ENCODE data around the gene UBE3B. TPM values are rescaled to one million over a fixed set of nuclear protein-coding genes. Genes with fewer than 3 reads are reported as not detected.

The UBE3B gene
- total RNA-seq, 1 experiment from 2014 or later, result 48.6 TPM

- Mint-ChIP-seq H3K36me3 (ENCODE audit: insufficient read depth, unreplicated experiment) (peaks cover 40% of the 10 kb centered on the region), H3K27me3 (ENCODE audit: unreplicated experiment) (no peaks in the 10 kb centered on the region), H3K4me1 (ENCODE audit: low read depth, unreplicated experiment) (peaks cover 19% of the 10 kb centered on the region), H3K9me3 (ENCODE audit: low read depth, unreplicated experiment) (no peaks in the 10 kb centered on the region), H3K27ac (ENCODE audit: unreplicated experiment) (no peak overlapping the region), H3K4me3 (ENCODE audit: low read depth, unreplicated experiment) (no peak overlapping the region)
- TF ChIP-seq, protein P1, sequence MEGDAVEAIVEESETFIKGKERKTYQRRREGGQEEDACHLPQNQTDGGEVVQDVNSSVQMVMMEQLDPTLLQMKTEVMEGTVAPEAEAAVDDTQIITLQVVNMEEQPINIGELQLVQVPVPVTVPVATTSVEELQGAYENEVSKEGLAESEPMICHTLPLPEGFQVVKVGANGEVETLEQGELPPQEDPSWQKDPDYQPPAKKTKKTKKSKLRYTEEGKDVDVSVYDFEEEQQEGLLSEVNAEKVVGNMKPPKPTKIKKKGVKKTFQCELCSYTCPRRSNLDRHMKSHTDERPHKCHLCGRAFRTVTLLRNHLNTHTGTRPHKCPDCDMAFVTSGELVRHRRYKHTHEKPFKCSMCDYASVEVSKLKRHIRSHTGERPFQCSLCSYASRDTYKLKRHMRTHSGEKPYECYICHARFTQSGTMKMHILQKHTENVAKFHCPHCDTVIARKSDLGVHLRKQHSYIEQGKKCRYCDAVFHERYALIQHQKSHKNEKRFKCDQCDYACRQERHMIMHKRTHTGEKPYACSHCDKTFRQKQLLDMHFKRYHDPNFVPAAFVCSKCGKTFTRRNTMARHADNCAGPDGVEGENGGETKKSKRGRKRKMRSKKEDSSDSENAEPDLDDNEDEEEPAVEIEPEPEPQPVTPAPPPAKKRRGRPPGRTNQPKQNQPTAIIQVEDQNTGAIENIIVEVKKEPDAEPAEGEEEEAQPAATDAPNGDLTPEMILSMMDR (IDR thresholded peaks at IDR 0.05; ENCODE audit: unreplicated experiment), result no peak
- CTCF ChIA-PET, result interaction anchor here (0.5 to 0.7 kb wide), 2 partner anchors 29 to 875 kb away, joined by 3 read pairs; no protein-coding TSS in a partner anchor
- peak; percentile 39 for DNase-seq
- BruUV-seq (replicated peaks), result no TSS peak
- intact Hi-C loops (cut with micrococcal nuclease; ENCODE audit: unreplicated experiment), result no loop called here
Measured at GRCh38 chr12:109582636-109583035, 105.2 kb downstream of the UBE3B start.

DNA sequence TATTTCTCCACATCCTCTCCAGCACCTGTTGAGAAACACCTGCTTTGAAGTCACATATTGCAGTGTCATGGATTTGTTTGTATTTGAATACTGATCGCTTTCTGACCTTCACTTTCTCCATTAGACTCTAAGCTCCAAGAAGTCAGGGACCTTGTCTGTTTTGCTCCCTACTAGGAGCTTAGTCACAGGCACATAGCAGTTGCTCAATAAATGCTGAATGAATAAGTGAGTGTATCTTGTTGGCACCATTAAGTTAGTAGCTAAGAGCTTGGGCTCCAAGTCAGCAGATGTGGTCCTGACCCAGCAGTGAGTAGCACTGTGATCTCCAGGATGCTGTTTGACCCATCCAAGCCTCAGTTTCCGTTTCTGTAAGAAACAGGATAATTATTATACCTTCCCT lies 106.3 kb downstream of the UBE3B start:
- peaks cover 44% of the 10 kb centered on the region for H3K36me3 Mint-ChIP-seq (ENCODE audit: insufficient read depth, unreplicated experiment)
- H3K4me1 Mint-ChIP-seq (ENCODE audit: low read depth, unreplicated experiment), result peaks cover 19% of the 10 kb centered on the region
- no TSS peak for BruUV-seq (replicated peaks)
- H3K27me3 Mint-ChIP-seq (ENCODE audit: unreplicated experiment), result no peaks in the 10 kb centered on the region
- no peak overlapping the region for H3K4me3 Mint-ChIP-seq (ENCODE audit: low read depth, unreplicated experiment)
- DNase-seq, result no peak
- TF ChIP-seq, protein P1 (IDR thresholded peaks at IDR 0.05; ENCODE audit: unreplicated experiment), result no peak
- intact Hi-C loops (cut with micrococcal nuclease; ENCODE audit: unreplicated experiment), result no loop called here
- no peaks in the 10 kb centered on the region for H3K9me3 Mint-ChIP-seq (ENCODE audit: low read depth, unreplicated experiment)
- no peak overlapping the region for H3K27ac Mint-ChIP-seq (ENCODE audit: unreplicated experiment)
- CTCF ChIA-PET, result no interaction called here

Other genes with a start within 250 kb of the UBE3B start
- not detected in 2 replicates for gene FOXN4, start 168.3 kb upstream of the UBE3B start, total RNA-seq (2022)
- gene MYO1H, start 129.7 kb upstream of the UBE3B start, total RNA-seq (2022), result not detected in 2 replicates
- 56.7 and 59.0 TPM in 2 replicates for gene KCTD10, start 334 bp upstream of the UBE3B start, total RNA-seq (2022)
- 70.2 and 82.8 TPM in 2 replicates for gene MMAB, start 95.9 kb downstream of the UBE3B start, total RNA-seq (2022)
- gene MVK, start 96.2 kb downstream of the UBE3B start, total RNA-seq (2022), result 41.6 and 46.7 TPM in 2 replicates
- gene FAM222A, start 236.2 kb downstream of the UBE3B start, total RNA-seq (2022), result 2.4 and 3.1 TPM in 2 replicates

Data from Calu3 (cell line).